DOHH2 (cell line): ENCODE measurements around the gene KLHL34.

Experiments
- CTCF ChIP-seq: fragments of 200-600 bp; sonication (generic); IDR thresholded peaks from one replicate; pipeline ENCODE4 v1.5.1; 2014; ENCODE audit warnings: antibody characterized with exemption, mild to moderate bottlenecking, low read depth, low read length; ENCODE audit not compliant: poor library complexity, severe bottlenecking
- EZH2phosphoT487 ChIP-seq: fragments of 200-600 bp; sonication (generic); IDR thresholded peaks from 2 replicates; pipeline ENCODE4 v1.6.1; 2017; ENCODE audit warnings: borderline replicate concordance, mild to moderate bottlenecking, antibody characterized with exemption, low read length, moderate library complexity, mixed read lengths

GRCh38 chrX:21657318-21658151 lies 595 bp downstream of the KLHL34 start:
- TF ChIP-seq CTCF (no peak), EZH2phosphoT487 (no peak)
